Effector memory CD4-positive, alpha-beta T cell (primary cell): Measurements from ENCODE around the gene CRACDL.

Experiments used
- DNase-seq, 3 donors: peaks; one replicate each; pipeline ENCODE4 v3.0.0-alpha.2; 2020
- H3K27ac ChIP-seq: 2 replicates; pipeline ENCODE4 v1.7.0; 2013; ENCODE audit warnings: mild to moderate bottlenecking, low read length, moderate library complexity; ENCODE audit not compliant: insufficient read depth, poor library complexity, severe bottlenecking
- H3K27me3 ChIP-seq: replicated peaks from 2 replicates; pipeline ENCODE4 v1.7.0; 2013; ENCODE audit warnings: mild to moderate bottlenecking, low read length; ENCODE audit not compliant: insufficient read depth, control insufficient read depth, poor library complexity, severe bottlenecking
- H3K36me3 ChIP-seq: 2 replicates; pipeline ENCODE4 v1.7.0; 2013; ENCODE audit warnings: mild to moderate bottlenecking, low read length, moderate library complexity; ENCODE audit not compliant: control insufficient read depth, insufficient read depth
- H3K4me1 ChIP-seq: 2 replicates; pipeline ENCODE4 v1.7.0; 2013; ENCODE audit warnings: low read length, mild to moderate bottlenecking; ENCODE audit not compliant: control insufficient read depth, insufficient read depth, poor library complexity, severe bottlenecking
- H3K4me3 ChIP-seq: 2 replicates; pipeline ENCODE4 v1.7.0; 2013; ENCODE audit warnings: low read length, low read depth, mild to moderate bottlenecking; ENCODE audit not compliant: insufficient read depth, poor library complexity, severe bottlenecking
- H3K9me3 ChIP-seq: 2 replicates; pipeline ENCODE4 v1.7.0; 2013; ENCODE audit warnings: mild to moderate bottlenecking, low read length, moderate library complexity; ENCODE audit not compliant: control insufficient read depth

The CRACDL gene

GRCh38 chr2:98807221-98807620 is 128.8 kb downstream of the CRACDL start:
- DNase-seq: no peak
- H3K9me3 ChIP-seq: no peaks in the 10 kb centered on the region
- no peaks in the 10 kb centered on the region for H3K36me3 ChIP-seq
- H3K27me3 ChIP-seq: no peaks in the 10 kb centered on the region
- H3K27ac ChIP-seq: no peak overlapping the region
- H3K4me3 ChIP-seq: no peak overlapping the region
- H3K4me1 ChIP-seq: peaks cover 6% of the 10 kb centered on the region

GRCh38 chr2:98806236-98806697 is 129.8 kb downstream of the CRACDL start:
- no peak overlapping the region for H3K4me3 ChIP-seq
- no peaks in the 10 kb centered on the region for H3K9me3 ChIP-seq
- no peak overlapping the region for H3K27ac ChIP-seq
- DNase-seq: no peak
- H3K27me3 ChIP-seq: no peaks in the 10 kb centered on the region
- H3K36me3 ChIP-seq: no peaks in the 10 kb centered on the region
- peaks cover 6% of the 10 kb centered on the region for H3K4me1 ChIP-seq

GRCh38 chr2:98805412-98806171 is 130.4 kb downstream of the CRACDL start:
- no peak for DNase-seq
- no peak overlapping the region for H3K4me3 ChIP-seq
- peaks cover 6% of the 10 kb centered on the region for H3K4me1 ChIP-seq
- no peak overlapping the region for H3K27ac ChIP-seq
- H3K36me3 ChIP-seq: no peaks in the 10 kb centered on the region
- H3K27me3 ChIP-seq: no peaks in the 10 kb centered on the region
- H3K9me3 ChIP-seq: no peaks in the 10 kb centered on the region

- no peak overlapping the region for H3K4me3 ChIP-seq
- no peak overlapping the region for H3K27ac ChIP-seq
- peaks cover 6% of the 10 kb centered on the region for H3K4me1 ChIP-seq
- H3K36me3 ChIP-seq: no peaks in the 10 kb centered on the region
- H3K27me3 ChIP-seq: no peaks in the 10 kb centered on the region
- H3K9me3 ChIP-seq: no peaks in the 10 kb centered on the region
- no peak for DNase-seq
Observed at GRCh38 chr2:98804736-98805135, 131.3 kb downstream of the CRACDL start.

GRCh38 chr2:98804265-98804650 is 131.8 kb downstream of the CRACDL start:
- no peak overlapping the region for H3K27ac ChIP-seq
- H3K9me3 ChIP-seq: no peaks in the 10 kb centered on the region
- no peaks in the 10 kb centered on the region for H3K27me3 ChIP-seq
- no peaks in the 10 kb centered on the region for H3K36me3 ChIP-seq
- H3K4me1 ChIP-seq: peaks cover 6% of the 10 kb centered on the region
- H3K4me3 ChIP-seq: no peak overlapping the region
- DNase-seq: no peak

GRCh38 chr2:98803405-98804264 is 132.4 kb downstream of the CRACDL start:
- Histone ChIP-seq H3K9me3 (no peaks in the 10 kb centered on the region), H3K27ac (no peak overlapping the region), H3K27me3 (no peaks in the 10 kb centered on the region), H3K36me3 (no peaks in the 10 kb centered on the region), H3K4me3 (no peak overlapping the region), H3K4me1 (peaks cover 6% of the 10 kb centered on the region)
- no peak for DNase-seq

- DNase-seq: no peak
- H3K27me3 ChIP-seq: no peaks in the 10 kb centered on the region
- no peak overlapping the region for H3K4me3 ChIP-seq
- peaks cover 4% of the 10 kb centered on the region for H3K4me1 ChIP-seq
- no peaks in the 10 kb centered on the region for H3K9me3 ChIP-seq
- H3K36me3 ChIP-seq: no peaks in the 10 kb centered on the region
- H3K27ac ChIP-seq: no peak overlapping the region
Observed at GRCh38 chr2:98802344-98802743, 133.7 kb downstream of the CRACDL start.

- no peaks in the 10 kb centered on the region for H3K27me3 ChIP-seq
- no peak for DNase-seq
- no peak overlapping the region for H3K27ac ChIP-seq
- peaks cover under 1% of the 10 kb centered on the region for H3K4me1 ChIP-seq
- H3K36me3 ChIP-seq: no peaks in the 10 kb centered on the region
- H3K9me3 ChIP-seq: no peaks in the 10 kb centered on the region
- H3K4me3 ChIP-seq: no peak overlapping the region
Observed at GRCh38 chr2:98801921-98802321, 134.1 kb downstream of the CRACDL start.

GRCh38 chr2:98801286-98801685 is 134.7 kb downstream of the CRACDL start:
- Histone ChIP-seq H3K36me3 (no peaks in the 10 kb centered on the region), H3K27me3 (no peaks in the 10 kb centered on the region), H3K4me1 (no peaks in the 10 kb centered on the region), H3K4me3 (no peak overlapping the region), H3K9me3 (no peaks in the 10 kb centered on the region), H3K27ac (no peak overlapping the region)
- DNase-seq: no peak
